HepG2 (cell line): ENCODE results near the gene STK36. TPM values are rescaled to one million over a fixed set of nuclear protein-coding genes. Genes with fewer than 3 reads are reported as not detected.

Experiments used
- FOXK2 ChIP-seq: fragments of 450-650 bp; IDR thresholded peaks from 2 replicates; pipeline ENCODE4 v1.6.1; 2016
- JUN ChIP-seq: sonication (generic); formaldehyde crosslinking; IDR thresholded peaks from 2 replicates; pipeline ENCODE4 v1.4.0; 2020; ENCODE audit warnings: mild to moderate bottlenecking, missing genetic modification reagents
- KAT7 ChIP-seq: IDR thresholded peaks from 2 replicates; pipeline ENCODE4 v1.6.1; 2018; ENCODE audit warnings: borderline replicate concordance, missing compliant biosample characterization
- MEIS1 ChIP-seq: sonication (generic); formaldehyde crosslinking; IDR thresholded peaks from 2 replicates; pipeline ENCODE4 v1.9.0; 2021; ENCODE audit warnings: mild to moderate bottlenecking, missing genetic modification reagents, moderate library complexity, borderline replicate concordance
- MTF2 ChIP-seq: sonication (generic); formaldehyde crosslinking; IDR thresholded peaks from 2 replicates; pipeline ENCODE4 v1.5.0; 2020; ENCODE audit warnings: missing genetic modification reagents, borderline replicate concordance
- PAX8 ChIP-seq: sonication (generic); formaldehyde crosslinking; IDR thresholded peaks from 2 replicates; pipeline ENCODE4 v1.8.0; 2022; ENCODE audit warnings: mild to moderate bottlenecking, missing genetic modification reagents, borderline replicate concordance
- RARA ChIP-seq: IDR thresholded peaks from 2 replicates; pipeline ENCODE4 v1.6.1; 2016; ENCODE audit warnings: missing genetic modification reagents, missing compliant biosample characterization
- RBM39 ChIP-seq: fragments of 200-400 bp; formaldehyde crosslinking; IDR thresholded peaks from one replicate; pipeline ENCODE4 v1.6.1; 2018; ENCODE audit warnings: antibody characterized with exemption, mild to moderate bottlenecking, low read depth, low read length; ENCODE audit not compliant: poor library complexity, severe bottlenecking
- SOX5 ChIP-seq: IDR thresholded peaks from 2 replicates; pipeline ENCODE4 v1.6.1; 2016; ENCODE audit warnings: borderline replicate concordance
- TBX2 ChIP-seq: sonication (generic); formaldehyde crosslinking; IDR thresholded peaks from 2 replicates; pipeline ENCODE4 v1.5.0; 2020; ENCODE audit warnings: missing genetic modification reagents, mild to moderate bottlenecking, borderline replicate concordance
- ZFP90 ChIP-seq: sonication (generic); formaldehyde crosslinking; IDR thresholded peaks from 2 replicates; pipeline ENCODE4 v1.8.0; 2022; ENCODE audit warnings: missing genetic modification reagents, mild to moderate bottlenecking, inconsistent platforms, borderline replicate concordance
- ZNF143 ChIP-seq: sonication (generic); formaldehyde crosslinking; IDR thresholded peaks from 2 replicates; pipeline ENCODE4 v1.4.0; 2020; ENCODE audit warnings: missing genetic modification reagents
- ZNF343 ChIP-seq: sonication (generic); formaldehyde crosslinking; IDR thresholded peaks from 2 replicates; pipeline ENCODE4 v1.4.0; 2020; ENCODE audit warnings: mild to moderate bottlenecking, missing genetic modification reagents
- ZNF460 ChIP-seq: sonication (generic); formaldehyde crosslinking; IDR thresholded peaks from 2 replicates; pipeline ENCODE4 v1.5.1; 2020; ENCODE audit warnings: missing genetic modification reagents, mild to moderate bottlenecking, borderline replicate concordance
- ZNF577 ChIP-seq: sonication (generic); formaldehyde crosslinking; IDR thresholded peaks from 2 replicates; pipeline ENCODE4 v1.4.0; 2020; ENCODE audit warnings: mild to moderate bottlenecking, low read depth, missing genetic modification reagents, borderline replicate concordance
- ZNF7 ChIP-seq: IDR thresholded peaks from 2 replicates; pipeline ENCODE4 v1.6.1; 2016; ENCODE audit warnings: missing biosample characterization, missing genetic modification reagents
- polyA plus RNA-seq, 8 experiments: library from polyadenylated mRNA; depleted of rRNA in 3 of 8; stranded (reverse) in 7 of 8; unstranded in 1 of 8; fragments of >200 nt; fragmentation: Illumina TruSeq in 4 of 8; extraction: Trizol in 4 of 8; gene quantifications; 2 replicates each; pipeline versions ENCODE4 v1.2.1 to v1.2.3, GENCODE V29; 2011 to 2016; ENCODE audit warnings: low read depth in 4 of 8, missing spikeins in 1 of 8, mixed read lengths in 1 of 8; ENCODE audit not compliant: insufficient read depth in 1 of 8
- total RNA-seq, 5 experiments: library from RNA; depleted of rRNA; stranded (reverse); fragments of >200 nt; fragmentation: Illumina TruSeq; extraction: Trizol; gene quantifications; 2 replicates each; pipeline ENCODE4 v1.2.3, GENCODE V29; 2016; ENCODE audit warnings: low read depth in 1 of 5
- TF ChIP-seq, protein P1 (sequence below): sonication (generic); formaldehyde crosslinking; IDR thresholded peaks from 2 replicates; pipeline ENCODE4 v1.4.0; 2020; ENCODE audit warnings: mild to moderate bottlenecking, missing genetic modification reagents
- TF ChIP-seq, protein P2 (sequence below): sonication (generic); formaldehyde crosslinking; conservative IDR thresholded peaks from 2 replicates; pipeline ENCODE4 v1.4.0; 2020; ENCODE audit warnings: missing genetic modification reagents
- TF ChIP-seq, protein P3 (sequence below): sonication (generic); formaldehyde crosslinking; IDR thresholded peaks from 2 replicates; pipeline ENCODE4 v1.5.0; 2020; ENCODE audit warnings: mild to moderate bottlenecking, missing genetic modification reagents
- TF ChIP-seq, protein P4 (sequence below): sonication (generic); formaldehyde crosslinking; IDR thresholded peaks from 2 replicates; pipeline ENCODE4 v1.8.1; 2023; ENCODE audit warnings: mild to moderate bottlenecking, missing genetic modification reagents
- TF ChIP-seq, protein P5 (sequence below): IDR thresholded peaks from 2 replicates; pipeline ENCODE4 v1.6.1; 2016

STK36 gene
- total and polyA plus RNA-seq, 2 of the 13 experiments (the other 11 are each of a cell fraction or from before 2014, with no cell fraction given), result 45.9 to 83.5 TPM

DNA sequence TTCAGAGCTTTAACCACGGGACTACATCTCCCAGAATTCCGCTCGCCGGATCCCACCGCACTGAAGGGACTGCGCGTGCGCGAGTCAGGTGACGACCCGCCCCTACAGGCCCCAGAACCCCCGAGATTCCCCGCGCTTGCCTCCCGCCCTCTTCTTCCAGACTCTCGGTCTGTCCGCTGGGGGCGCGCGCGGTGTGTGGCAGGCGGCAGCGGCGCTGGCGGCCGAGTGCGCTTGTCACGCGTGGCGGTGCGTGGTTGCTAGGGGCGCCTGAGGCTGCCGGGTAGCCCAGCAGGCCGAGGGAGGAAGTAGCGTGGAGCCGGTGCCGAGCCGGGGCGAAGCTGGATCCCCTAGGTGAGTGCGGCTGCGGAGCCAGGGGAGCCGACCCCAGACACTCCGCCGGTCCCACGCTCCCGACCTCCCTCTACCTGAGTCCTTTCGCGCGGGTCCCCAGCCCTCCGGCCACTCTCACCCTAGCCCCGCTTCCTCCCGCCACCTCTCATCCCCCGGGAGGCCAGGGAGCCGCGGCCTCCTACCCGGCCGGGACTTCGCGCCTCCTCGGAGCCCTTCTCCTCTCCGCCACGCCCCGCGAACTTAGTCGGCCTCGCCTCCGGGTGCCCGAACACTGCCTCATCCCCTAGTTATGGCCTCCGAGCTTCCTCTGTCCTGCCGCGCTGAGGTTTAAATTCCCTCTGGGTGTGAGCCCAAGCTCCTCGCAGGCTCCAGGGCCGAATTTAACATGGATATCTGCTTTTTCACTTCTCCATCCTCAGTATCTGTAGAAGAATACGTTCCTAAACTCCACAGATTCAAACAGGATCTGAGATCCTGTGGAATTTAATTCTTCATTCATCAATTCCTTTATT, 39.0 kb downstream of the STK36 start, which contains the start of gene TTLL4 (continued):
- TF ChIP-seq TBX2 (CRISPR knock-in tag) (peak; percentile 94), ZNF343 (CRISPR knock-in tag) (peak; percentile 93), JUN (CRISPR knock-in tag) (peak; percentile 72; the same call in 1 of the 2 replicates), ZNF577 (CRISPR knock-in tag) (no peak), RBM39 (peak; percentile 57), KAT7 (CRISPR knock-in tag) (peak; percentile 100), ZNF7 (CRISPR knock-in tag) (no peak), SOX5 (CRISPR knock-in tag) (no peak; the same call in none of the 2 replicates), FOXK2 (no peak), ZFP90 (CRISPR knock-in tag) (peak; percentile 93), MTF2 (CRISPR knock-in tag) (peak; percentile 93), MEIS1 (CRISPR knock-in tag) (peak; percentile 96; the same call in 1 of the 2 replicates), ZNF143 (CRISPR knock-in tag) (peak; percentile 95), ZNF460 (CRISPR knock-in tag) (no peak), RARA (CRISPR knock-in tag) (peak; percentile 36; the same call in 1 of the 2 replicates), PAX8 (CRISPR knock-in tag) (peak; percentile 86)
- TF ChIP-seq, protein P1, sequence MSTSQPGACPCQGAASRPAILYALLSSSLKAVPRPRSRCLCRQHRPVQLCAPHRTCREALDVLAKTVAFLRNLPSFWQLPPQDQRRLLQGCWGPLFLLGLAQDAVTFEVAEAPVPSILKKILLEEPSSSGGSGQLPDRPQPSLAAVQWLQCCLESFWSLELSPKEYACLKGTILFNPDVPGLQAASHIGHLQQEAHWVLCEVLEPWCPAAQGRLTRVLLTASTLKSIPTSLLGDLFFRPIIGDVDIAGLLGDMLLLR (CRISPR knock-in tag), result peak; percentile 90
- TF ChIP-seq, protein P2, sequence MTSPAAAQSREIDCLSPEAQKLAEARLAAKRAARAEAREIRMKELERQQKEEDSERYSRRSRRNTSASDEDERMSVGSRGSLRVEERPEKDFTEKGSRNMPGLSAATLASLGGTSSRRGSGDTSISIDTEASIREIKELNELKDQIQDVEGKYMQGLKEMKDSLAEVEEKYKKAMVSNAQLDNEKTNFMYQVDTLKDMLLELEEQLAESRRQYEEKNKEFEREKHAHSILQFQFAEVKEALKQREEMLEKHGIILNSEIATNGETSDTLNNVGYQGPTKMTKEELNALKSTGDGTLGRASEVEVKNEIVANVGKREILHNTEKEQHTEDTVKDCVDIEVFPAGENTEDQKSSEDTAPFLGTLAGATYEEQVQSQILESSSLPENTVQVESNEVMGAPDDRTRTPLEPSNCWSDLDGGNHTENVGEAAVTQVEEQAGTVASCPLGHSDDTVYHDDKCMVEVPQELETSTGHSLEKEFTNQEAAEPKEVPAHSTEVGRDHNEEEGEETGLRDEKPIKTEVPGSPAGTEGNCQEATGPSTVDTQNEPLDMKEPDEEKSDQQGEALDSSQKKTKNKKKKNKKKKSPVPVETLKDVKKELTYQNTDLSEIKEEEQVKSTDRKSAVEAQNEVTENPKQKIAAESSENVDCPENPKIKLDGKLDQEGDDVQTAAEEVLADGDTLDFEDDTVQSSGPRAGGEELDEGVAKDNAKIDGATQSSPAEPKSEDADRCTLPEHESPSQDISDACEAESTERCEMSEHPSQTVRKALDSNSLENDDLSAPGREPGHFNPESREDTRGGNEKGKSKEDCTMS, result no peak
- TF ChIP-seq, protein P3, sequence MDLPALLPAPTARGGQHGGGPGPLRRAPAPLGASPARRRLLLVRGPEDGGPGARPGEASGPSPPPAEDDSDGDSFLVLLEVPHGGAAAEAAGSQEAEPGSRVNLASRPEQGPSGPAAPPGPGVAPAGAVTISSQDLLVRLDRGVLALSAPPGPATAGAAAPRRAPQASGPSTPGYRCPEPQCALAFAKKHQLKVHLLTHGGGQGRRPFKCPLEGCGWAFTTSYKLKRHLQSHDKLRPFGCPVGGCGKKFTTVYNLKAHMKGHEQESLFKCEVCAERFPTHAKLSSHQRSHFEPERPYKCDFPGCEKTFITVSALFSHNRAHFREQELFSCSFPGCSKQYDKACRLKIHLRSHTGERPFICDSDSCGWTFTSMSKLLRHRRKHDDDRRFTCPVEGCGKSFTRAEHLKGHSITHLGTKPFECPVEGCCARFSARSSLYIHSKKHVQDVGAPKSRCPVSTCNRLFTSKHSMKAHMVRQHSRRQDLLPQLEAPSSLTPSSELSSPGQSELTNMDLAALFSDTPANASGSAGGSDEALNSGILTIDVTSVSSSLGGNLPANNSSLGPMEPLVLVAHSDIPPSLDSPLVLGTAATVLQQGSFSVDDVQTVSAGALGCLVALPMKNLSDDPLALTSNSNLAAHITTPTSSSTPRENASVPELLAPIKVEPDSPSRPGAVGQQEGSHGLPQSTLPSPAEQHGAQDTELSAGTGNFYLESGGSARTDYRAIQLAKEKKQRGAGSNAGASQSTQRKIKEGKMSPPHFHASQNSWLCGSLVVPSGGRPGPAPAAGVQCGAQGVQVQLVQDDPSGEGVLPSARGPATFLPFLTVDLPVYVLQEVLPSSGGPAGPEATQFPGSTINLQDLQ (CRISPR knock-in tag), result peak; percentile 86
- TF ChIP-seq, protein P4, sequence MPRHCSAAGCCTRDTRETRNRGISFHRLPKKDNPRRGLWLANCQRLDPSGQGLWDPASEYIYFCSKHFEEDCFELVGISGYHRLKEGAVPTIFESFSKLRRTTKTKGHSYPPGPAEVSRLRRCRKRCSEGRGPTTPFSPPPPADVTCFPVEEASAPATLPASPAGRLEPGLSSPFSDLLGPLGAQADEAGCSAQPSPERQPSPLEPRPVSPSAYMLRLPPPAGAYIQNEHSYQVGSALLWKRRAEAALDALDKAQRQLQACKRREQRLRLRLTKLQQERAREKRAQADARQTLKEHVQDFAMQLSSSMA (CRISPR knock-in tag), result peak; percentile 25; the same call in 1 of the 2 replicates
- TF ChIP-seq, protein P5, sequence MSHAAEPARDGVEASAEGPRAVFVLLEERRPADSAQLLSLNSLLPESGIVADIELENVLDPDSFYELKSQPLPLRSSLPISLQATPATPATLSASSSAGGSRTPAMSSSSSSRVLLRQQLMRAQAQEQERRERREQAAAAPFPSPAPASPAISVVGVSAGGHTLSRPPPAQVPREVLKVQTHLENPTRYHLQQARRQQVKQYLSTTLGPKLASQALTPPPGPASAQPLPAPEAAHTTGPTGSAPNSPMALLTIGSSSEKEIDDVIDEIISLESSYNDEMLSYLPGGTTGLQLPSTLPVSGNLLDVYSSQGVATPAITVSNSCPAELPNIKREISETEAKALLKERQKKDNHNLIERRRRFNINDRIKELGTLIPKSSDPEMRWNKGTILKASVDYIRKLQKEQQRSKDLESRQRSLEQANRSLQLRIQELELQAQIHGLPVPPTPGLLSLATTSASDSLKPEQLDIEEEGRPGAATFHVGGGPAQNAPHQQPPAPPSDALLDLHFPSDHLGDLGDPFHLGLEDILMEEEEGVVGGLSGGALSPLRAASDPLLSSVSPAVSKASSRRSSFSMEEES (CRISPR knock-in tag), result peak; percentile 64; the same call in 1 of the 2 replicates
